C4-2B (cell line): ENCODE measurements around the gene COPB2.
A peak's percentile ranks its signal among the peaks of the same experiment; 100 is the strongest.

ENCODE experiments used
- H3K27ac ChIP-seq: fragments of 450-650 bp; 2 replicates; pipeline ENCODE4 v1.5.1; 2017
- ZFX ChIP-seq: fragments of 450-650 bp; IDR thresholded peaks from 2 replicates; pipeline ENCODE4 v1.6.1; 2017
- TF ChIP-seq, protein P1 (sequence below): fragments of 450-650 bp; conservative IDR thresholded peaks from 2 replicates; pipeline ENCODE4 v1.5.1; 2017; ENCODE audit warnings: mild to moderate bottlenecking

Gene COPB2

DNA sequence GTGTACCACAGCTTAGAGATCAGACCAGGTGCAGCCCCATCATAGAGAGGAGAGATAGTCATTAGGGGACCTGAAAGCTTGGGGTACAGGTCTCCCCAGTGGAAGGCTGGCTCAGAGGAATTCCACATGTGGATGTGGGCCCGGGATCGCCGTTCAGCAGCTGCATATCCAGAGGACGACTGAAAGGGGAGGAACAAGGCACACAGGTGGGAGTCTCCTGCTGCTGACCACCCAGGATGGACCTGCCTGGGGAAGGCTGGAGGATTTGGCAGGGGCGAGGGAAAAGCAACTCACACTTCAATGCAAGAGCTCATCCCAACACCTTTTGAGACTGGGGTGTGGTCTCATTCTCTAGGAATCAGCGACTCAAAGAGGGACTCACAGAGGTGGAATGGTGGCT, 70.6 kb downstream of the COPB2 start:
- TF ChIP-seq, protein P1, sequence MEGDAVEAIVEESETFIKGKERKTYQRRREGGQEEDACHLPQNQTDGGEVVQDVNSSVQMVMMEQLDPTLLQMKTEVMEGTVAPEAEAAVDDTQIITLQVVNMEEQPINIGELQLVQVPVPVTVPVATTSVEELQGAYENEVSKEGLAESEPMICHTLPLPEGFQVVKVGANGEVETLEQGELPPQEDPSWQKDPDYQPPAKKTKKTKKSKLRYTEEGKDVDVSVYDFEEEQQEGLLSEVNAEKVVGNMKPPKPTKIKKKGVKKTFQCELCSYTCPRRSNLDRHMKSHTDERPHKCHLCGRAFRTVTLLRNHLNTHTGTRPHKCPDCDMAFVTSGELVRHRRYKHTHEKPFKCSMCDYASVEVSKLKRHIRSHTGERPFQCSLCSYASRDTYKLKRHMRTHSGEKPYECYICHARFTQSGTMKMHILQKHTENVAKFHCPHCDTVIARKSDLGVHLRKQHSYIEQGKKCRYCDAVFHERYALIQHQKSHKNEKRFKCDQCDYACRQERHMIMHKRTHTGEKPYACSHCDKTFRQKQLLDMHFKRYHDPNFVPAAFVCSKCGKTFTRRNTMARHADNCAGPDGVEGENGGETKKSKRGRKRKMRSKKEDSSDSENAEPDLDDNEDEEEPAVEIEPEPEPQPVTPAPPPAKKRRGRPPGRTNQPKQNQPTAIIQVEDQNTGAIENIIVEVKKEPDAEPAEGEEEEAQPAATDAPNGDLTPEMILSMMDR, result no peak
- TF ChIP-seq ZFX, result no peak
- no peak overlapping the region; the same call in 1 of the 2 replicates for H3K27ac ChIP-seq

DNA sequence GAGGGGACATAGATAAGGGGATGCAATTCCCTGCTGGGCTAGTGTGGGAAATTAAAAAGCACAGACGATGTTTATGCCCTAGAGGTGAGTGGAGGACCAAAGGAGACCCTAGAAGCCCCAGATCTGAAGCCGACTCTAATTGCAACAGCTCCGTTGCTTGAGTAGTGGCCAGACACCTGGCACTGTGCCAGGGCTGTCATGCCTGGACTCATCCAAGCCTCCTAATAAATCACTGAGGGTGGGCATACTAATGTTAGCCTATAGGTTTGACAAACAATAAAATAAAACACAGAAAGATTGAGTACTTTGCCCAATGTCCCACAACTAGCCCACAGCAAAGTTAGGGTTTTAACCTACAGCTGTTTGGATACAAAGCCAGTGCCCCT, 71.0 kb downstream of the COPB2 start:
- H3K27ac ChIP-seq, result peak overlapping the region; percentile 62
- TF ChIP-seq, protein P1, result no peak

DNA sequence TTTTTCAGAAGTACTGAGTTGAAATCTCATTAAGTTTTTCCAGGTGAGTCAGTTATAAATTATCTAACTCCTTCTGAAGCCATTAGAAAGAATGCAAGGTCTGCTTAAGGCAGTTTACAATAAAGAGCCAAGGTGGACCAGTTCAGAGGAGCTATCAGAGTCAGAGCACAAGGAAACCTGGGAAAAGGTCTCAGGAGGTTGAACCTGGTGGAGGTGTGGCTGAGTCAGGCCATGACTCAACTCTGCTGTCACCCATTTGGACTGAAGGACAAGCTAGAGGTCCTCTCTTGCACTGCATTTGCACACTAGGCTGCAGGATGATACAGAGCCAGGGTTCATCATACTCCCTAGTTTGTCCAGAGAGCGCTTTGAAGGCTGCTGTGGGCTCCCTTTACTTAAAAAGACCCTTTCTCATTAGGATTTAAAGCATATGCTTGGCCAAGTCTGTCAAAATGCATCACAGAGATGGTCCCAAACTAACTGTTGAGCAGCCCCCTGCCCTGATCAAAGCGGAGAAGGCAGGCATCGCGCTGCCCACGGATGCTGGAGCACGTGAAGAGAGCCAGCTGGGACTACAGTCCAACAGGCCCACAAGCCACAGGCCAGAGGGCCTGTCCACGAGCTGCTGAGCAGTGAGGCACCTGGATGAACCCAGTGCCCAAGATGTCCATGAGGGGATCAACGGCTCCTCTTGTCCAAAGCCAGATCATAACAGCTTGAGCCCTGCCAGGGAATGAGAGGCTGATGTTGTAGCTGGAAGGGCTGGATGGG, 71.6 kb downstream of the COPB2 start:
- H3K27ac ChIP-seq, result peak overlapping the region; percentile 62
- TF ChIP-seq, protein P1, result no peak
- TF ChIP-seq ZFX, result no peak

DNA sequence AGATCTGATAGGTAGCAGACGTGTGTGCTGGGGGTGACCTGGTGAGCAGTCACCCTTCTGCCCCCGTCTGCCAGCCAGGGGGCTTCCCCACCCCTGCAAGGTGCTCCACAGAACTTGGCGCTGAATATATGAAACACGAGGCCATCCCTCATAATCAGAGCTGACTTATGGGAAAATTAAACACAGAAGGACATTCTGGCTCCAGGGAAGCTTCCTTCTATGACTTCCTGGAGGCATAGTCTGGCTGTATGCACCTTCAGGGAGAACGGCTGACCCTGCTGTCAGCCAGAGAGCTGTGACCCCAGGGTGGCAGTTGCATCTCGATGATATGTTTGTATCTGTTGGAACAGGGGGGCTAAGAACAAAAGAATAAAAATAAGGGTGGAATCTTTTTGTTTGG, 72.2 kb downstream of the COPB2 start:
- H3K27ac ChIP-seq, result peak overlapping the region; percentile 62

DNA sequence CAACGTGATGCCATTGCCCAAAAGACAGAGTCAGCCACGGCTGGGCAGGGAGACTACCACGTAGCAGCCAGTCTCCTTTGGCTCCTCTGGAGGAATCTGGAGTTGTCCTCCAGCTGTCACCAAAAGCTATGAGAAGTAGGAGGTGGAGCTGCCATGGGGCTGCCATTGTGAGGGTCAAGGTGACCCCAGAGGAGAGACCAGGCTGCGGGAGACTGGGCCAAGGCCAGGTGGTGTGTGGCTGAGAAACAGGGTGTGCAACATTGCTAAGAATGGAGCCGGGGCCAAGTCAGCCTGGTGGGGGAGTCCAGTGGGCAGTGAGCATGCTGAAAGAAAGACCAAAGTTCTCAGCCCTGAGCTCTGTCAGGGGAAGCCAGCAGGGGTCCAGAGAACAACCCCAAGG, 75.5 kb downstream of the COPB2 start:
- TF ChIP-seq, protein P1, result no peak
- TF ChIP-seq ZFX, result no peak
- H3K27ac ChIP-seq, result no peak overlapping the region

More for the DNA sequence above, 72.2 kb downstream of the COPB2 start:
- TF ChIP-seq, protein P1, result no peak
- TF ChIP-seq ZFX, result no peak

DNA sequence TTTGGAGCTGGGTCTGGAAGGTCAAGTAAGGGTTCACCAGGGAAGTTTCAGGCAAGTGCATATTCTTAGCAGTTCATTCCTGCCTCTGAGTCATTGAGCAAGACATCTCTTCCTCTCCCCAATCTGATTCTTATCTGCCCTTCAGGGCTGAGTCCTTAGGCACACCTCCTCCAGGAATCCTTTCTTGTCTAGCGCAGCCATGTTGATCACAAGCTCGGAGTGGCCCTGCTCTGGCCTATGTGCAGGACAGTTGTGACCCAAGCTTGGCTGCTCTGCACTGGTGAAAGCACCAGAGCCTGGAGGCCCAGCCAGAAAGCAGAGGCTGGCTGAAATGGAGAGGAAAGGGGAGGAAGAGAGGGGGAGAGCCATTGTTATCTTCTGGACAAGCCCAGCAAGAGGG, 76.5 kb downstream of the COPB2 start:
- H3K27ac ChIP-seq, result no peak overlapping the region
- TF ChIP-seq, protein P1, result no peak
- no peak for TF ChIP-seq ZFX

DNA sequence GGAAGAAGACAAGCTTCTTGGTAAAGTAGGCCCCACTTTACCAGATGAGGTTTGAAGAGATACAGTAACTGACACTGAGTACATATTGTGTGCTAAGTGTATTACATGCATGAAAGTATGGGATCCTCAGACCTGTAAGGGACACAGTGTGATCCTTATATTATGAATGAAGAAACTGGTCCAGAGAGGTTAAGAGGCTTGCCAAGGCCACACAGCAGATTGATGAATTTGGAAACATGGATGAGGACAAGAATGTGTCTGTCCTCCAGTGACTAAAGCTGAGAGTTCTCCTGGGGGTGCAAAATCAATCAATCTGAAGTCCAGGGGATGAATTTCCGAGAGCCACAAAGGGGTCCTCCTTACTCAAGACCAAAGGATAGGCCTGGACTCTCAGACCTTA, 77.0 kb downstream of the COPB2 start:
- TF ChIP-seq, protein P1, result no peak
- no peak for TF ChIP-seq ZFX
- H3K27ac ChIP-seq, result no peak overlapping the region
